GM12872 (cell line): ENCODE measurements around the gene RGS9.

ENCODE experiments used
- CTCF ChIP-seq: IDR thresholded peaks from 3 replicates; pipeline ENCODE4 v1.5.1; 2011; ENCODE audit warnings: low read depth, mild to moderate bottlenecking, low read length, moderate library complexity; ENCODE audit not compliant: insufficient read depth

The RGS9 gene

GRCh38 chr17:65163990-65164495, 26.9 kb downstream of the RGS9 start:
- no peak for TF ChIP-seq CTCF

GRCh38 chr17:65166787-65167186, 29.6 kb downstream of the RGS9 start:
- no peak for TF ChIP-seq CTCF

DNA sequence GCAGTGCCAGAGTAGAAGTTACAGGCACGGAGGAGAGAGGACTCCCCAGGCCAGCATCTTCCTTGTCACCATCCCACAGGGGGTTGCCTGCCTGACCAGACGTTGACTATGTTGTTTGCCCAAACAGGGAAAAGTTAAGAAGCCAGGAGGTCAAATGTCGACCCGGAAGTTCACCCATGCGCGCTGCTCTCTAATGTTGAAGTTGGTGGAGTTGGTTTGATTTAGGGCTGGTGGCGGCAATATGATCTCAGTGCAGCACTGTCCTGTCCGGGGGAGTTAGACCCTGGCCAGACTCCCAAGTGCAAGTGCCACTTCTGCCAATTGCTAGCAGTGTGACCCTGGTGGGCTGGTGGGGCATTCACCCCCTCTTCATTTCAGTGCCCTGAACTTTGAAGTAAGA, 30.4 kb downstream of the RGS9 start:
- no peak for TF ChIP-seq CTCF

DNA sequence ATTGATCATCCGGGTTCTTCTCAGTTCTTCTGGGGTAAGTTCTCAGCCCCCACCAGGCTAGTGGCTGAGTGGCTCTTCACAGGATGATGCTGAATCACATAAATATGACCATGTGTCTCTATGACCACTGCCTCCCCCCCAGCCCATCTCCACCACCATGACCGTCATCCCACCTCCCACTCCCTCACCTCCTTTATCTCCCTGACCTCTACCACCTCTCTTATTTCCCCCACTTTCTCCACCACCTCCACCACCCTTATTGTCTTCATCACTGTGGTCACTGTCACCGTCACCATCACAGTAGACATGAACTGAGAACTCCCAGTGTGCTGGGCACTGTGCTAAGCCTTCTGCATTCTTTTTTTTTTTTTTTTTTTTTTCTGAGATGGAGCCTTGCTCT, 32.5 kb downstream of the RGS9 start:
- no peak for TF ChIP-seq CTCF

DNA sequence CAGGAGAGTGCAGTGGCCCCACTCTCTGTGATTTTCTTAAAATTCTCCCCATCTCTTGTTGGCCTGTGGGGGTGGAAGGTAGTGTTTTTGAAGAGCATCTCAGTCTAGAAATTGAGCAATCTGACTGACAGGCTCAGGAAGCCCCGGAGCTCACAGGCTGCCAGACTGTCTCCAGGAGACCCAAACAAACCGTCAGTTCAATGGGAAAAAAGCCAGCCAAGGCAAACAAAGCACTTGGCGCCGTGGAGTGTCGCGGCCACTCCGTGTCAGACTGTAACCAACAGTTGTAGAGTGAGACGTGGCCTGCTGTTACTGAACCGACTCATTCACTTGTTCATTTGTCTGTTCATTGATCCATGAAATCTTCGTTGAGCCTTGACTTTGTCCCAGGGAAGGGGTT, 33.7 kb downstream of the RGS9 start:
- no peak for TF ChIP-seq CTCF

GRCh38 chr17:65171752-65172151, 34.6 kb downstream of the RGS9 start:
- TF ChIP-seq CTCF = no peak

GRCh38 chr17:65172496-65173136, 35.4 kb downstream of the RGS9 start:
- no peak for TF ChIP-seq CTCF
